Left hindlimb (tissue), 1 donor: ENCODE results near the gene ACACB.

ENCODE experiments used
- DNase-seq: peaks from one replicate; pipeline ENCODE4 v3.0.0-alpha.2; 2018

Gene ACACB

DNA sequence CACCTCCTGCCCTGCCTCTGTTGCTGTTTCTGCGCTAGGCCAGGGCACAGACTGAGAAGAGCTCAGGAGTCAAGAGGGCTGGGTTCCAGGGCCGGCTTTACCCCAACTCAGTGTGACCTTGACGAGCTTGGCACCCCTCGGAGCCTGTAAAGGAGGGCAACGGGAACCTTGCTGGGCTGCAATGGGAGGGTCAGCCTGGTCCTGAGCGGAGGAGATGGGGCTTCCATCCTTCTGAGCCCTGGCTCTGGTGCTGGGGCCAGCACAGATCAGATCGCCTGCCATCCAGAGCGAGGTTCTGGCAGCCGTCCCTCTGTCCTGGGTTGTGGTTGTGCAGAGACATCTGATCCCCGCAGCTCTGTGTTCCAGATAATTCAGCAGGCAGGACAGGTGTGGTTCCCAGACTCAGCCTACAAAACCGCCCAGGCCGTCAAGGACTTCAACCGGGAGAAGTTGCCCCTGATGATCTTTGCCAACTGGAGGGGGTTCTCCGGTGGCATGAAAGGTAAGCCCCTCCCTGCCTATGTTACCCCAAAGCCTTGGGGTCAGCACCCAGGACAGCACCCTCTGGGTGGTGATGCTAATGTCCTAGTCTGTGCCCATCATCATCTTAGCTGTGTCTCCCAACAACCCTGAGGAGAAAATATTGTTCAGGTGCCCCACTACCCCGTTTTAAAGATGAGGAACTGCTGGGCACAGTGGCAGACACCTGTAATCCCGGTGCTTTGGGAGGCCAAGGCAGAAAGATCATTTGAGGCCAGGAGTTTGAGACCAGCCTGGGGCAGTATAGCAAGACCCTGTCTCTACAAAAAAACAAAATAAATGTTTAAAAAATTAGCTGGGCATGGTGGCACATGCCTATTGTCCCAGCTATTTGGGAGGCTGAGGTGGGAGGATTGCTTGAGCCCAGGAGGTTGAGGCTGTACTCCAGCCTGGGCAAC lies 142.5 kb downstream of the ACACB start:
- DNase-seq, result no peak

DNA sequence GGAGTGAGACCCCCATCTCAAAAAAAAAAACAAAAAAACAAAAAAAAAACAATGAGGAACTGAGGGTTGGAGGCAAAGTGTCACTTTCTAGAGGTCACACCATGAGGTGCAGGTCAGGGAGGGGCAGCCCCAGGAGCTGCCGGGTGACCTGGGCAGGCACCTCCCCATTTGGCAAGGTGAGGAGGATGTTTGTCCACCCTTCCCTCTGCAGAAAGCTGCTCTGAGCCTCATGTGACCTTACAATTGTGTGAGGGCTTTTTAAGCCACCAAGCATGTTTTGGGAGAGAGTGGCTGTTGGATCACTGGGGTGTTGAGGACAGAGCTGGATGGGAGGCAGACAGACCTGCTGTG lies 143.1 kb downstream of the ACACB start:
- DNase-seq, result no peak

DNA sequence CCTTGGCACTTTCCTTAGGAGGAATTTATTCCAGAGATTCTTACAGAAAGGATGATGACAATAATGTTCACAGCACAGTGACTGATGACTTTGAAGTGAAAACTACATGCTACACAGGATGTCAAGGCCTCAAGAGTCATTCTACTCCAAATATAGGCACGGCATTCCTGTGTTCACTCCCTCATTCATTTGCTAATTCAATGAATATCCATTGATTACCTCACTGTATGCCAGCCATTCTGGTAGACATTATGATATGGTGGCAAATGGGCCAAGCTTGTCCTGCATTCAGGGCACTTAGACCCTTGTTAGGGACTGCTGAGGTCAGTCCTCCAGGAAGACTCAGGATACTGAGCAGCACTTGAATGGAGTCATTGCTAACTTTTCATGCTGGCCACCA lies 144.7 kb downstream of the ACACB start:
- no peak for DNase-seq

DNA sequence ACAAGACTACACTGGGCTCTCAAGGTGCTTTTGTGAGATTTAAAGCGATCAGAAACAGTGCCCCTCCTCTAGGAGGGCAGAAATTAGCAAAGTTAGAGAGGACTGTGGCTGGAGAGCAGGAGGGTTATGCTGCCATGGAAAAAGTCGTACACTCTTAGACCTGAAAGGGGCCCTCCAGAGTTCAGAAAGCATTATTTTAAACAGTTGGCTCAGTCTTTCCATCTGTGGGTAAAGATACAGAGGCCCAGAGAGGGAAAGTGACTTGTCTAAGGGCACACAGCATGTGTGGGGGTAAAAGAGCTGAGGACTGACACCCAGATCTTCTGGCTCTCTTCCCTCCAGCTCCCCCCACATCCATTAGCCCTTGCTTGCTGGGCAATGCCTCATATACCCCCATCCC lies 145.6 kb downstream of the ACACB start:
- no peak for DNase-seq

GRCh38 chr12:109263439-109263838 lies 147.1 kb downstream of the ACACB start:
- no peak for DNase-seq

GRCh38 chr12:109264095-109264942 lies 147.9 kb downstream of the ACACB start:
- peak; percentile 71 for DNase-seq

GRCh38 chr12:109264943-109265650 lies 148.7 kb downstream of the ACACB start:
- DNase-seq, result no peak

- no peak for DNase-seq
These were observed 149.9 kb downstream of the ACACB start for GRCh38 chr12:109266106-109266879.

DNA sequence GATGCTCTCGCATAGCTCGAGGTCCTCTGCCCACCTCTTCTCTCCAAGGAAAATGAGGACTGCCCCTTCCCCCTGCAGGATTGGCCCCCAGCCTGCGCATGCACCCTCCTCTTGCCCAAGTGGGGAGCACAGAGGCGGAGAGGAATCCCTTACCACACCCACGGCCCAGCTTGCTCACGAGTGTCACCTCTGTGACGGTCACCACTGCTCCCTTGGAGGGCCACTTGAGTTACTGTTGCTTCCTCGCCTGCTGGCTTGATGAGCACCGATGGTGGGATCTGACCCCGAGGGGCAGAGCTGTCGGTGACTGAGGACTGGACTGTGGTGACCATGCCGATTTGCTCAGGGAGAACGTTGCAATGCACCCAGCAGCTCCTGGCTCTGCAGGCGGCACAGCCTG lies 151.0 kb downstream of the ACACB start:
- DNase-seq, result no peak

DNA sequence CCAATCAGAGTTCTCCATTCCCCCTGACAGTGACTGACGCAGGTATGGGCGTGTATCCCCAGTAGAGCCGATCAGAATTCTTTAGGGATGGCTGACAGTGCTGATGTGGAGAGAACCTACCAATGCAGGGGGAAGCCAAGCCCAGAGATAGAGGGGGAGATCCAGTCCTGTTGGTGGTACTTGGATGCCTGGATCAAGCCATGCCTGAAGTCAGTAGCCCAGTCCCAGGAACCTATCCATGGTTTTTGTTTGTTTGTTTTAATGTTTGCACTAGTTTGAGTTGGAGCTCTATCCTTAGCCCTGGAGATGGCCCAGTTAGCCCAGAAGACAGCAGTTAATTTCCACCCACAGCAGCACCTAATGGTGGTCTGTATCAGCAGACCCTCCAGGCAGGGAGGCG lies 152.5 kb downstream of the ACACB start:
- no peak for DNase-seq

GRCh38 chr12:109269428-109269827 lies 153.0 kb downstream of the ACACB start:
- DNase-seq, result no peak

DNA sequence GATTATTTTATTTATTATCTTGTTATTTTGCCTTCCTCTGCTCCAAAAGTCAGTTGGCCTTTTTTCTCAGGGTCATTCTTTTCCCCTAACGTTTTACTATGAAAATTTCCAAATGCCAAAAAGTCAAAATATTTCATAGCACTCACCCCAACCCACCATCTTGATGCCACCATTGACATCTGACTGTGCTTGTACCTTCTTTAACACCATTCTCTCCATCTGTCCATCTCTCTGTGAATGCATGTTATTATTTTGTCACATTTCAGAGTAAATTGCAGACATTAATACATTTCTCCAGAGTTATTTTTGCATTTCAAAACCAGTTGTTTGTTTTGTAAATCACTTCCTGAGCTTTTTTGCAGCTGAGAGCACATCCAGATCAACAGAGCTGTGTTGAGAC lies 154.1 kb downstream of the ACACB start:
- DNase-seq, result no peak

DNA sequence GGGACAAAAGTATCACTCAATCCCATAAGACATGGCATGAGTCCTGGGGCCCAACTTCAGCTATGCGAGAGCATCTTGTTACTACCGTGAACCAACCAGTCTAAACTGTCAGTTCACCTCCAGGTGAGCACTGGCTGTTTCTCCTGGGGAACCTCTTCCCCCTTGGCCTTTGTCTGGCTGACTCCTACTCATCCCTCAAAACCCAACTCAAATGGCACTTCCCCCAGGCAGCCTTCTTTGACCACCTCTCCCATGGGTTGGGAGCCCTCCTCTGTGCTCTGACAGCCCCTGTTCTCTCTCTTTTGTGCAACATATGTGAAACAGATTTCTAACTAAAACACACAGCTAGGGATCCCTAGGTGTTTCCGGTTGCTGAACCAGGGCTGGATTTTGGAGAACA lies 155.0 kb downstream of the ACACB start:
- no peak for DNase-seq

- no peak for DNase-seq
These were observed 157.0 kb downstream of the ACACB start for GRCh38 chr12:109273354-109273753.

GRCh38 chr12:109274381-109274780 lies 158.0 kb downstream of the ACACB start:
- DNase-seq, result no peak

DNA sequence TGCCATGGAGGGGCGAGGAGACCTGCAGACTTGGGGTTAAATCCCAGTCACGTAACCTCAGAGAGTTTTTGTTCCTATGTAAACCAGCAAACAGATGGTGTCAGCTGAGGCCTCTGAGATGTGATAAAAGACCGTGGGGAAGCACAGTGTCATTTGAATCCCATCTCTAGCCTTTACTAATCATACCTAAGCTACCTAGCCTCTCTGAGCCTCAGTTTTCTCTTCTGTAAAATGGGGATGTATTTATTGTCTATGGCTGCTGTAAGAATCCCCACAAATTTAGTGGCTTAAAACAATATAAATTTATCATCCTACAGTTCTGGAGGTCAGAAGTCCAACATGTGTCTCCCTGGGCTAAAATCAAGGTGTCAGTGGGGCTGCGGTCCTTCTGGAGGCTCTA lies 158.8 kb downstream of the ACACB start:
- no peak for DNase-seq

- DNase-seq, result no peak
These were observed 159.8 kb downstream of the ACACB start for GRCh38 chr12:109276160-109276559.

DNA sequence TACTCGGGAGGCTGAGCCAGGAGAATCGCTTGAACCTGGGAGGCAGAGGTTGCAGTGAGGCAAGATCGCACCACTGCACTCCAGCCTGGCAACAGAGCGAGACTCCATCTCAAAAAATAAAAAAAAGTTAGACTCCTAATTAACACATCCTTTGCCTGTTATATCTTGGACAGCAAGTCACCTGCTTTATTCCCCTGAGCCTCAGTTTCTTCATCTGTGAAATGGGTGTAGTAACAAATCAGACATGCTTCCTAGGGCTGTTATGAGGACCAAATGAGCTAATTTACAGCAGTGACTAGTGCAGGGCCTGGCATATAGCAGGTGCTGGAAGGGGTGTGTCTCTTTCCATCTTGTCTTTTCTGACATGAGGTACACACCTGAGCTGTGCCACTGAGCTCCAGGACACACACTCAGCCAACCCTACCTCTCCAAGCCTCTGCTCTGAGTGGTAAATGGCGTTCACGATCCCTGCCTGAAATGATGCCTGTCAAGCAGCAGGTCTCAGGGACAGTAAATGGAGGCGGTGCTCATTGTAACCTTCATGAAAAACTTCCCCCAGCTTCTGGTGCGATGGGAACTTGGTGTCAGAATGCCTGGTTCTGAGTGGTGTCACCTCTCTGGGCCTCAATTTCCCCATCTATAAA lies 161.0 kb downstream of the ACACB start:
- DNase-seq, result no peak

DNA sequence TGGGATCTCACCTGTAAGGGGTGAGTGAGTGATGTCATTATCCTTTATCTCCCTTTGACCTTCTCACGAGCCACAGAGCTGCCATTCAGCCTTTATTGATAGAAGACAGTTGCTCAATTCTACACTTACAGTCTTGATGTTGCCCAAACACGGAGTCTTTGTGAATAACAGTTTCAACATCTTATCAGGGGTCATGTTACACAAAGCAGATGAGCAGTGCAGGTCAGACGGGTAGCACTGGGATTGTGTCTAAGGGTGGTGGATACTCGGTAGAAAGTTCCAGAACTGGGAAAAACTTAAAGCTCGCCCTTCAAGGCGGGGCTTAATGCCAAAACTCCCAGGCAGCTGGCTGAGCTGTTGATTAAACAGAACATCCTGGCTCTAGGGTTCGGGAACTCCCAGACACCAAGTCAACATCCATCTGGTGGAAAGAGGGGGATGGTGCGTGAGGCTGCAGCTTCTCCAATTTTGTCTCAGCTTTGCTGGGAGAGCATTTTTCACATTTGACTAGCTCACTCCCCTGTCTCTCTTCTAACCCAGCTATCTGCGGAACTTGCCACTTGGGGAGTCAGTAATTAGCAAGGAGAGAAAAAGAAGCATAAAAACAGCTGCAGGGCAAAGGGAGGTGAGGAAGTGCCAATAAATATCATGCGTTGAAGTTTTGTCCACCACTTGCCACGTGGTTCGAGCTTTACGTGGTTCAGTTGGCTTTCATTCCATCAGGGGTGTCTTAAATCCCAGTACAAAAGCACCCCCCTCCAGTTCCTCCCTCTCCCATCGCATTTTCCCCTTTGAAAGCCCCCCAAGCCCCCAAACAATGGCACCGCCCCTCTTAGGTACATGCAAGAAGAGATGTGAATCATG lies 161.7 kb downstream of the ACACB start:
- DNase-seq, result peak; percentile 45

- DNase-seq, result no peak
These were observed 162.5 kb downstream of the ACACB start for GRCh38 chr12:109278912-109279311.

DNA sequence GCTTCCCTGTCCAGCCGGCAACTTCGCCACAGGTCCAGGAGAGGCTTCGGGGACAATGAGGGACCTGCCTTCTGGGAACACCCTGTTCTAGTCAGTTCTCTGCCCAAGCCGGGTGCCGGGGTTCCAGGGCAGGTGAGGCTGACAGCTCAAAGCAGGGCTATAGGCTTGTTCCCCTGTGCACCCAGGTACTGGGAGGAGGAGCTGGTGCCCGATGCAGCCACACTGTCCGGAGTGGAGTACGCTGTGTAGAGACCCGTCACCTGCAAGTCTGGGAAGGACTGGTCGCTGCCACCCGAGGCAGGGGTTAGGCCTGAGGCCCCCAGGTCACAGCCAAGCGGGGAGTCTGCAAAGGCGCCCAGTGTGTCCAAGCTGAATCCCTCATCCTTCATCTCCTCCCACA lies 163.1 kb downstream of the ACACB start:
- DNase-seq, result no peak
